ENCODE measurements around the gene KIAA0586. TPM values are rescaled to one million over a fixed set of nuclear protein-coding genes. Genes with fewer than 3 reads are reported as not detected.

The KIAA0586 gene
- total RNA-seq, 3 donors from 2014 or later = 22.3 to 29.6 (median 22.4) TPM

DNA sequence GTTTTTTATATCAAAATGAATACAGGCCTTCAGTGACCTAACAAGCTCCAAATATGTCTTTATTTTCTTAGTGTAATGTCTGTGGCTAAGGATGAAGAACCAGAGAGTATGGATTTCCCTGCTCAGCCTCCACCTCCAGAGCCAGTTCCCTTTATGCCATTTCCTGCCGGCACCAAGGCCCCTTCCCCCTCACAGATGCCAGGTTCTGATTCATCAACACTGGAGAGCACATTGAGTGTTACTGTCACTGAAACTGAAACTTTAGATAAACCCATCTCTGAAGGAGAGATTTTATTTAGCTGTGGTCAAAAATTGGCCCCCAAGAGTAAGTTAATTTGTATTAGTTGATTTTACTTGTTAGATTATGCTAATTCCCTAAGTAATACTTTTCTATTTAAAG is 61.0 kb downstream of the KIAA0586 start:
- H3K4me3 ChIP-seq = no peak overlapping the region
- no peaks in the 10 kb centered on the region for H3K9me3 ChIP-seq
- DNase-seq (ENCODE audit: low spot score in 2 of 2) = no peak
- intact Hi-C loops (cut with DNase I; ENCODE audit: low total_unique reads) = no loop called here
- no peak for TF ChIP-seq POLR2AphosphoS5 (IDR thresholded peaks at IDR 0.05)
- TF ChIP-seq POLR2A (IDR thresholded peaks at IDR 0.05) = no peak
- TF ChIP-seq, protein P1, sequence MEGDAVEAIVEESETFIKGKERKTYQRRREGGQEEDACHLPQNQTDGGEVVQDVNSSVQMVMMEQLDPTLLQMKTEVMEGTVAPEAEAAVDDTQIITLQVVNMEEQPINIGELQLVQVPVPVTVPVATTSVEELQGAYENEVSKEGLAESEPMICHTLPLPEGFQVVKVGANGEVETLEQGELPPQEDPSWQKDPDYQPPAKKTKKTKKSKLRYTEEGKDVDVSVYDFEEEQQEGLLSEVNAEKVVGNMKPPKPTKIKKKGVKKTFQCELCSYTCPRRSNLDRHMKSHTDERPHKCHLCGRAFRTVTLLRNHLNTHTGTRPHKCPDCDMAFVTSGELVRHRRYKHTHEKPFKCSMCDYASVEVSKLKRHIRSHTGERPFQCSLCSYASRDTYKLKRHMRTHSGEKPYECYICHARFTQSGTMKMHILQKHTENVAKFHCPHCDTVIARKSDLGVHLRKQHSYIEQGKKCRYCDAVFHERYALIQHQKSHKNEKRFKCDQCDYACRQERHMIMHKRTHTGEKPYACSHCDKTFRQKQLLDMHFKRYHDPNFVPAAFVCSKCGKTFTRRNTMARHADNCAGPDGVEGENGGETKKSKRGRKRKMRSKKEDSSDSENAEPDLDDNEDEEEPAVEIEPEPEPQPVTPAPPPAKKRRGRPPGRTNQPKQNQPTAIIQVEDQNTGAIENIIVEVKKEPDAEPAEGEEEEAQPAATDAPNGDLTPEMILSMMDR (IDR thresholded peaks at IDR 0.05) = no peak
- H3K27ac ChIP-seq = no peak overlapping the region
- H3K36me3 ChIP-seq = peaks cover 7% of the 10 kb centered on the region
- H3K4me1 ChIP-seq = no peaks in the 10 kb centered on the region
- H3K27me3 ChIP-seq = no peaks in the 10 kb centered on the region

DNA sequence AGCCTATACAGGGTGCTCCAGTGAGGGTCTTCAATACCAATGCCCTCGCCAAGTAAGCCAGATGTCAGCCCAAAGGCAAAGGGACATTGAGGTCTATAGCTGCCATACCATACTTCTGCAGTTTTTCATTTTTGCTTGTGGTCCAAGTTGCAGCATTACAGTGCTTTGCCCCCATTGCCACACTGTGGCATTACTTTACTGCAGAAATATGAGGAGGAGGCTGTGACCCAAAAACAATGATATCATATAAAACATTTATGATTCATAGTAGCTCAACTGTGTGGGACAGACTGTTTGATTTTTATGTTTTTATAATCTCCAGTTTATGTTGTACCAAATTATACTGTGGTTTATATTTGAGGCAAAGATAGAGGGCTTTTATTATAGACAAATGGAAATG is 64.1 kb downstream of the KIAA0586 start:
- TF ChIP-seq POLR2AphosphoS5 (IDR thresholded peaks at IDR 0.05) (no peak), POLR2A (IDR thresholded peaks at IDR 0.05) (no peak)
- TF ChIP-seq, protein P1 (IDR thresholded peaks at IDR 0.05) = no peak
- H3K4me1 ChIP-seq = no peaks in the 10 kb centered on the region
- intact Hi-C loops (cut with DNase I; ENCODE audit: low total_unique reads) = no loop called here
- H3K9me3 ChIP-seq = no peaks in the 10 kb centered on the region
- peaks cover 7% of the 10 kb centered on the region for H3K36me3 ChIP-seq
- DNase-seq (ENCODE audit: low spot score in 2 of 2) = no peak
- H3K27ac ChIP-seq = no peak overlapping the region
- no peaks in the 10 kb centered on the region for H3K27me3 ChIP-seq
- H3K4me3 ChIP-seq = no peak overlapping the region

- intact Hi-C loops (cut with DNase I; ENCODE audit: low total_unique reads) = no loop called here
- TF ChIP-seq POLR2AphosphoS5 (IDR thresholded peaks at IDR 0.05) (no peak), POLR2A (IDR thresholded peaks at IDR 0.05) (no peak)
- TF ChIP-seq, protein P1 (IDR thresholded peaks at IDR 0.05) = no peak
- no peaks in the 10 kb centered on the region for H3K4me1 ChIP-seq
- H3K36me3 ChIP-seq = peaks cover 7% of the 10 kb centered on the region
- H3K4me3 ChIP-seq = no peak overlapping the region
- DNase-seq (ENCODE audit: low spot score in 2 of 2) = no peak
- H3K27ac ChIP-seq = no peak overlapping the region
- H3K27me3 ChIP-seq = no peaks in the 10 kb centered on the region
- no peaks in the 10 kb centered on the region for H3K9me3 ChIP-seq
Measured at GRCh38 chr14:58492044-58492443, 64.5 kb downstream of the KIAA0586 start.

DNA sequence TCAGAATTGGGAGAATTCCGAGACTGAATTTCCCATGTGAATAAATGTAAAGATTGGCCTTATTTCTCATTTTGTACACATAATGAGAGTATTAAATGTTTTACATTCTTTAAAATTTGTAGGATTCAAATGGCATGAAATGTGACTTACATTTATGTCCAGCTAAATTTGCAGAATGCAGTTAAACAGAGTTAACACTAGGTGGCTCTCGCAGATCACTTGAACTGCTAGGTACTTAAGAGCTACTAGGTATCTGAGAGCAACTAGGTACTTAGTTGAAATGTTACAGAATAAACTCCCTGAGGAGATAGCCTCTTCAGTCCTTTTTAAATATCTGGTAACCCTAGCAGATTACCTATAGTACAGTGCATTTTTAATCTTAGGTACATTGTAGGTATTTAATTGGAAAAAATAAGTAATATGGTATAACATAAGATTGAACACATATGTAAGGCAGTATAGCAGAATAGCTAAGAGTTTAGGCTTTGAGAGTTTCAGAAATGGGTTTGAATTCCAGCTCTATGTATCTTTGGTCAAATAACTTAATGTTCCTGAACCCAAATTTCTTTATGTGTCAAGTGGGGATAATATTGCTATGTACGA is 73.8 kb downstream of the KIAA0586 start:
- no peaks in the 10 kb centered on the region for H3K4me1 ChIP-seq
- intact Hi-C loops (cut with DNase I; ENCODE audit: low total_unique reads) = no loop called here

DNA sequence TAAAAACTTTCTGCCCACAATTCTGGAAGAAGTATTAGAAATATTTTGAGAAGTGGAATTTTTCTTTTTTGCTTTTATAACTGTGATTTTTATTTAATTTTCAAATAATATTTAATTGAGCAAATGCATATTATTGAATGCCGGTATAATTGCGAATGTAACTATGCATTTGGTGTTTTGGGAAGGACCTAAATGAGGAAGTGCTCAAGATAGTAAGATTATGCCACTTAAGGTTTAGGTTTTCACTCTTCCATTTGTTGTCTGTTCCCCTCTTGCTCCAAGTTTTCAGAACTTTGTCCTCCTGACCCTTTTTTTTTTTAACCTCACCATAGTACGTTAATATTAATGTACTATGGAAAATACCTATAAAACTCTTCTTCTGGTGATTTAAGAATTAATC is 85.8 kb downstream of the KIAA0586 start:
- no peak overlapping the region for H3K4me3 ChIP-seq
- H3K27me3 ChIP-seq = no peaks in the 10 kb centered on the region
- H3K27ac ChIP-seq = no peak overlapping the region
- peaks cover 0 to 5% of the 10 kb centered on the region in 2 donors for H3K9me3 ChIP-seq
- intact Hi-C loops (cut with DNase I; ENCODE audit: low total_unique reads) = no loop called here
- no peak for DNase-seq (ENCODE audit: low spot score in 2 of 2)
- peaks cover 5% of the 10 kb centered on the region for H3K36me3 ChIP-seq
- TF ChIP-seq, protein P1 (IDR thresholded peaks at IDR 0.05) = no peak
- TF ChIP-seq POLR2A (IDR thresholded peaks at IDR 0.05) = no peak
- TF ChIP-seq POLR2AphosphoS5 (IDR thresholded peaks at IDR 0.05) = no peak
- no peaks in the 10 kb centered on the region for H3K4me1 ChIP-seq

More for the DNA sequence above, 73.8 kb downstream of the KIAA0586 start:
- H3K27ac ChIP-seq = no peak overlapping the region
- no peak overlapping the region for H3K4me3 ChIP-seq
- no peaks in the 10 kb centered on the region for H3K9me3 ChIP-seq
- no peaks in the 10 kb centered on the region for H3K27me3 ChIP-seq
- TF ChIP-seq POLR2A (IDR thresholded peaks at IDR 0.05) (no peak), POLR2AphosphoS5 (IDR thresholded peaks at IDR 0.05) (no peak)
- TF ChIP-seq, protein P1 (IDR thresholded peaks at IDR 0.05) = peak; percentile 22 to 81 (median 70)
- H3K36me3 ChIP-seq = no peaks in the 10 kb centered on the region
- no peak for DNase-seq (ENCODE audit: low spot score in 2 of 2)

Measured in breast epithelium (tissue), 4 donors.